GM12878 (cell line): ENCODE results near the gene THAP9. TPM values are rescaled to one million over a fixed set of nuclear protein-coding genes. Genes with fewer than 3 reads are reported as not detected.
A peak's percentile ranks its signal among the peaks of the same experiment; 100 is the strongest.

Experiments used
- CEBPB ChIP-seq, 2 experiments: fragments of 150-350 bp in 1 of 2; IDR thresholded peaks; 2 replicates each; pipeline ENCODE4 v1.6.1; 2012 to 2014; ENCODE audit warnings: low read depth in 2 of 2, low read length in 2 of 2, borderline replicate concordance in 1 of 2, inconsistent platforms in 1 of 2
- E2F4 ChIP-seq: IDR thresholded peaks from 2 replicates; pipeline ENCODE4 v1.6.1; 2012; ENCODE audit warnings: low read depth, low read length, improper control_type of control experiment
- KLF5 ChIP-seq: fragments of 450-650 bp; IDR thresholded peaks from 2 replicates; pipeline ENCODE4 v1.6.1; 2014; ENCODE audit warnings: mild to moderate bottlenecking; ENCODE audit not compliant: partially characterized antibody
- PKNOX1 ChIP-seq: fragments of 450-650 bp; IDR thresholded peaks from 2 replicates; pipeline ENCODE4 v1.6.1; 2016; ENCODE audit warnings: mild to moderate bottlenecking
- PML ChIP-seq: IDR thresholded peaks from 2 replicates; pipeline ENCODE4 v1.6.1; 2012; ENCODE audit warnings: low read length, inconsistent platforms
- POLR2AphosphoS5 ChIP-seq: IDR thresholded peaks from 2 replicates; pipeline ENCODE4 v1.6.1; 2011; ENCODE audit warnings: mild to moderate bottlenecking, low read length, inconsistent platforms
- RAD21 ChIP-seq: IDR thresholded peaks from 2 replicates; pipeline ENCODE4 v1.6.1; 2011; ENCODE audit warnings: mild to moderate bottlenecking, low read depth, low read length, moderate library complexity; ENCODE audit not compliant: insufficient read depth
- SKIL ChIP-seq: fragments of 450-650 bp; IDR thresholded peaks from 2 replicates; pipeline ENCODE4 v1.6.1; 2017; ENCODE audit warnings: mild to moderate bottlenecking, low read depth, inconsistent platforms; ENCODE audit not compliant: poor library complexity, severe bottlenecking
- STAT1 ChIP-seq: fragments of 450-650 bp; conservative IDR thresholded peaks from 2 replicates; pipeline ENCODE4 v1.6.1; 2014; ENCODE audit warnings: antibody characterized with exemption, mild to moderate bottlenecking
- TARDBP ChIP-seq: IDR thresholded peaks from 2 replicates; pipeline ENCODE4 v1.6.1; 2016; ENCODE audit warnings: borderline replicate concordance
- ZNF384 ChIP-seq: IDR thresholded peaks from 2 replicates; pipeline ENCODE4 v1.6.1; 2012; ENCODE audit warnings: low read depth, mild to moderate bottlenecking, low read length, improper control_type of control experiment, borderline replicate concordance
- polyA plus RNA-seq, 11 experiments: library from polyadenylated mRNA; depleted of rRNA in 4 of 11; unstranded in 6 of 11; stranded (reverse) in 5 of 11; fragments of >200 nt; fragmentation: Nextera tagmentation in 4 of 11; fragmentation: Illumina TruSeq in 1 of 11; extraction: Ambion mirVana in 4 of 11; extraction: Trizol in 1 of 11; gene quantifications; 1 replicate in 1 of 11; 2 replicates in 10 of 11; pipeline versions ENCODE4 v1.2.1 to v1.2.3, GENCODE V29; 2011 to 2016; ENCODE audit warnings: inconsistent platforms in 2 of 11, missing spikeins in 2 of 11, low read depth in 1 of 11
- total RNA-seq, 4 experiments: library from RNA; depleted of rRNA in 3 of 4; stranded (reverse); fragments of >200 nt in 3 of 4; fragmentation: Illumina TruSeq in 1 of 4; extraction: Trizol in 1 of 4; gene quantifications; 2 replicates each; pipeline versions ENCODE4 v1.2.1 to v1.2.3, GENCODE V29; 2013 to 2021
- TF ChIP-seq, protein P1 (sequence below): fragments of 450-650 bp; IDR thresholded peaks from 2 replicates; pipeline ENCODE4 v1.6.1; 2018; ENCODE audit warnings: borderline replicate concordance, mild to moderate bottlenecking; ENCODE audit not compliant: partially characterized antibody
- TF ChIP-seq, protein P2 (sequence below): fragments of 450-650 bp; IDR thresholded peaks from 2 replicates; pipeline ENCODE4 v1.6.1; 2017; ENCODE audit warnings: mild to moderate bottlenecking, moderate library complexity
- TF ChIP-seq, protein P3 (sequence below): fragments of 450-650 bp; IDR thresholded peaks from 2 replicates; pipeline ENCODE4 v1.6.1; 2018; ENCODE audit warnings: mild to moderate bottlenecking, low read depth, moderate library complexity; ENCODE audit not compliant: partially characterized antibody

THAP9 gene
- total and polyA plus RNA-seq, 10 of the 15 experiments (the other 5 are each of a cell fraction or from before 2014, with no cell fraction given) = 2.1 to 4.9 (median 3.3) TPM

GRCh38 chr4:82900411-82901182, at the start of gene THAP9 (continued):
- no peak for TF ChIP-seq RAD21
- TF ChIP-seq, protein P1, sequence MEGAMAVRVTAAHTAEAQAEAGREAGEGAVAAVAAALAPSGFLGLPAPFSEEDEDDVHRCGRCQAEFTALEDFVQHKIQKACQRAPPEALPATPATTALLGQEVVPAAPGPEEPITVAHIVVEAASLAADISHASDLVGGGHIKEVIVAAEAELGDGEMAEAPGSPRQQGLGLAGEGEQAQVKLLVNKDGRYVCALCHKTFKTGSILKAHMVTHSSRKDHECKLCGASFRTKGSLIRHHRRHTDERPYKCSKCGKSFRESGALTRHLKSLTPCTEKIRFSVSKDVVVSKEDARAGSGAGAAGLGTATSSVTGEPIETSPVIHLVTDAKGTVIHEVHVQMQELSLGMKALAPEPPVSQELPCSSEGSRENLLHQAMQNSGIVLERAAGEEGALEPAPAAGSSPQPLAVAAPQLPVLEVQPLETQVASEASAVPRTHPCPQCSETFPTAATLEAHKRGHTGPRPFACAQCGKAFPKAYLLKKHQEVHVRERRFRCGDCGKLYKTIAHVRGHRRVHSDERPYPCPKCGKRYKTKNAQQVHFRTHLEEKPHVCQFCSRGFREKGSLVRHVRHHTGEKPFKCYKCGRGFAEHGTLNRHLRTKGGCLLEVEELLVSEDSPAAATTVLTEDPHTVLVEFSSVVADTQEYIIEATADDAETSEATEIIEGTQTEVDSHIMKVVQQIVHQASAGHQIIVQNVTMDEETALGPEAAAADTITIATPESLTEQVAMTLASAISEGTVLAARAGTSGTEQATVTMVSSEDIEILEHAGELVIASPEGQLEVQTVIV = peak; percentile 52
- TF ChIP-seq PML = peak; percentile 97
- TF ChIP-seq, protein P2, sequence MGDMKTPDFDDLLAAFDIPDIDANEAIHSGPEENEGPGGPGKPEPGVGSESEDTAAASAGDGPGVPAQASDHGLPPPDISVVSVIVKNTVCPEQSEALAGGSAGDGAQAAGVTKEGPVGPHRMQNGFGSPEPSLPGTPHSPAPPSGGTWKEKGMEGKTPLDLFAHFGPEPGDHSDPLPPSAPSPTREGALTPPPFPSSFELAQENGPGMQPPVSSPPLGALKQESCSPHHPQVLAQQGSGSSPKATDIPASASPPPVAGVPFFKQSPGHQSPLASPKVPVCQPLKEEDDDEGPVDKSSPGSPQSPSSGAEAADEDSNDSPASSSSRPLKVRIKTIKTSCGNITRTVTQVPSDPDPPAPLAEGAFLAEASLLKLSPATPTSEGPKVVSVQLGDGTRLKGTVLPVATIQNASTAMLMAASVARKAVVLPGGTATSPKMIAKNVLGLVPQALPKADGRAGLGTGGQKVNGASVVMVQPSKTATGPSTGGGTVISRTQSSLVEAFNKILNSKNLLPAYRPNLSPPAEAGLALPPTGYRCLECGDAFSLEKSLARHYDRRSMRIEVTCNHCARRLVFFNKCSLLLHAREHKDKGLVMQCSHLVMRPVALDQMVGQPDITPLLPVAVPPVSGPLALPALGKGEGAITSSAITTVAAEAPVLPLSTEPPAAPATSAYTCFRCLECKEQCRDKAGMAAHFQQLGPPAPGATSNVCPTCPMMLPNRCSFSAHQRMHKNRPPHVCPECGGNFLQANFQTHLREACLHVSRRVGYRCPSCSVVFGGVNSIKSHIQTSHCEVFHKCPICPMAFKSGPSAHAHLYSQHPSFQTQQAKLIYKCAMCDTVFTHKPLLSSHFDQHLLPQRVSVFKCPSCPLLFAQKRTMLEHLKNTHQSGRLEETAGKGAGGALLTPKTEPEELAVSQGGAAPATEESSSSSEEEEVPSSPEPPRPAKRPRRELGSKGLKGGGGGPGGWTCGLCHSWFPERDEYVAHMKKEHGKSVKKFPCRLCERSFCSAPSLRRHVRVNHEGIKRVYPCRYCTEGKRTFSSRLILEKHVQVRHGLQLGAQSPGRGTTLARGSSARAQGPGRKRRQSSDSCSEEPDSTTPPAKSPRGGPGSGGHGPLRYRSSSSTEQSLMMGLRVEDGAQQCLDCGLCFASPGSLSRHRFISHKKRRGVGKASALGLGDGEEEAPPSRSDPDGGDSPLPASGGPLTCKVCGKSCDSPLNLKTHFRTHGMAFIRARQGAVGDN = peak; percentile 89
- peak; percentile 93 for TF ChIP-seq PKNOX1
- TF ChIP-seq POLR2AphosphoS5 = peak; percentile 98
- TF ChIP-seq SKIL = no peak
- peak; percentile 75 for TF ChIP-seq KLF5
- 0 out of 4 replicates have a peak, but pooled peaks of 1 of the 2 experiments have one; percentile 26 for TF ChIP-seq CEBPB (IDR thresholded peaks at IDR 0.05; ENCODE audit: borderline replicate concordance in 1 of 2, low read depth in 2 of 2, low read length in 2 of 2)
- TF ChIP-seq TARDBP = no peak
- TF ChIP-seq STAT1 = peak; percentile 76
- TF ChIP-seq ZNF384 = no peak
- TF ChIP-seq, protein P3, sequence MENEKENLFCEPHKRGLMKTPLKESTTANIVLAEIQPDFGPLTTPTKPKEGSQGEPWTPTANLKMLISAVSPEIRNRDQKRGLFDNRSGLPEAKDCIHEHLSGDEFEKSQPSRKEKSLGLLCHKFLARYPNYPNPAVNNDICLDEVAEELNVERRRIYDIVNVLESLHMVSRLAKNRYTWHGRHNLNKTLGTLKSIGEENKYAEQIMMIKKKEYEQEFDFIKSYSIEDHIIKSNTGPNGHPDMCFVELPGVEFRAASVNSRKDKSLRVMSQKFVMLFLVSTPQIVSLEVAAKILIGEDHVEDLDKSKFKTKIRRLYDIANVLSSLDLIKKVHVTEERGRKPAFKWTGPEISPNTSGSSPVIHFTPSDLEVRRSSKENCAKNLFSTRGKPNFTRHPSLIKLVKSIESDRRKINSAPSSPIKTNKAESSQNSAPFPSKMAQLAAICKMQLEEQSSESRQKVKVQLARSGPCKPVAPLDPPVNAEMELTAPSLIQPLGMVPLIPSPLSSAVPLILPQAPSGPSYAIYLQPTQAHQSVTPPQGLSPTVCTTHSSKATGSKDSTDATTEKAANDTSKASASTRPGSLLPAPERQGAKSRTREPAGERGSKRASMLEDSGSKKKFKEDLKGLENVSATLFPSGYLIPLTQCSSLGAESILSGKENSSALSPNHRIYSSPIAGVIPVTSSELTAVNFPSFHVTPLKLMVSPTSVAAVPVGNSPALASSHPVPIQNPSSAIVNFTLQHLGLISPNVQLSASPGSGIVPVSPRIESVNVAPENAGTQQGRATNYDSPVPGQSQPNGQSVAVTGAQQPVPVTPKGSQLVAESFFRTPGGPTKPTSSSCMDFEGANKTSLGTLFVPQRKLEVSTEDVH = peak; percentile 90
- no peak for TF ChIP-seq E2F4
